ENCODE measurements around the gene FXR1.
A peak's percentile ranks its signal among the peaks of the same experiment; 100 is the strongest.
"Not testable (repeated sequence)": the region's sequence is repeated elsewhere in the genome, so short reads cannot be mapped to it uniquely, and the experiment has no call there.

Gene FXR1

GRCh38 chr3:180934638-180935037 lies 22.2 kb downstream of the FXR1 start:
- no peak for DNase-seq

DNA sequence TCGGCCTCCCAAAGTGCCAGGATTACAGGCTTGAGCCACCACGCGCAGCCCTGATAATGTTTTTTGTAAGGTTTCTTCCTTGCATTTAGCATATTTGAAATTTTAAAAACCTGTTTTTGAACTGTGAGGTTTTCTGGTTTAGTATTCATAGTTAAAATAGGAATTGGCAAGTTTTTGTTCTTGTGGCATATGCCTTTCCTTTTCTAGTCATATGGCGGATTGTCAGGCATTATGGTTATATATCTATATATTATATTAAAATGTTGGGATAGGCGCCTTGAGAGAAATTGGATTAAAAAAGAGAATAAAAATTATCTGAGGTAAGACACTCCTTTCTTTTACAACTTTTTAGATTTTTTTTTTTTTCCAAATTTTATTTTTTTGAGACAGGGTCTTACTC lies 28.4 kb downstream of the FXR1 start:
- DNase-seq, result no peak

DNA sequence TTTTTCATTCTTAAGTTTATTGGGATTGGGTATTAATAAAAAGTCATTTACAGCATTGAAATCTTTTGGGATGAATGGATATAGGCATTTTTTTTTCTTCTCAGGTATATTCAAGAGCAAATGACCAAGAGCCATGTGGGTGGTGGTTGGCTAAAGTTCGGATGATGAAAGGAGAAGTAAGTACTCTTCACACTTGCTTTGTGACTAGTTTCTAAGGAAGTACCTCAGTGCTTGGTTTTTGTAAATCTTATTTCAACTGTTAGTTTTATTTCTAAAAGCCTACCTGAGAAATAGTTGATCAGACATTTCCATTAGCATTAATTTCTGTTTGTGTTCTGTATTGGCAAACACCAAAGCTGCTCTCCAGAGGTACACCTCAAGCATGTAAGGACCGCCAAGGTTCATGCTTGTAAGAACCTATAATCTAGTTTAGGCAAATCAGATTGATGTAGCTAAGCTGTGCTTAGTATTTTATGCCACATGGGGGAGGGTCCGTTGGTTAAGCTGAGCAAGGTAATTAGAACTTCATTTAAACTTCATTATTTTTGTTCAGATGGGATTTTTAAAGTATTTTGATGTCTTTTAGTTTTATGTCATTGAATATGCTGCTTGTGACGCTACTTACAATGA lies 35.4 kb downstream of the FXR1 start:
- no peak for DNase-seq

DNA sequence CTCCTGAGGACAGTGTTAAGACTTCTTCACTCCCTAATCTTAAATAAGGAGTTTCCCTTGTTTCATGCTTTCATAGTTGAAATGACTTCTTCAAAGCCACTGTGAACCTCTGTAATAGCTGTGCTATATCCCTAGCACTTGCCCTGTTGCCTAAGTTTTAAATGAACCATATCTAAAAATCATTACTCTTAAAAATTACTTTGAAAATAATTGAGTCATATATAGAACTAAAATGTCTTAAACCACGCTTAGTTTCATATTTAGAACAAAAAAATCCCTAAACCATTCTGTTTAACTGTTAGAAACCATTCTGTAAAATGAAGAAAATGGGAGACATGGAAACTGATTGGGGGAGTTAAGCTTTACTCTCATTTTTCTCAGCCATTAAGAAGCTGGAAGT lies 47.2 kb downstream of the FXR1 start:
- no peak for DNase-seq

- no peak for DNase-seq
Observed at GRCh38 chr3:180961087-180961486, 48.6 kb downstream of the FXR1 start.

DNA sequence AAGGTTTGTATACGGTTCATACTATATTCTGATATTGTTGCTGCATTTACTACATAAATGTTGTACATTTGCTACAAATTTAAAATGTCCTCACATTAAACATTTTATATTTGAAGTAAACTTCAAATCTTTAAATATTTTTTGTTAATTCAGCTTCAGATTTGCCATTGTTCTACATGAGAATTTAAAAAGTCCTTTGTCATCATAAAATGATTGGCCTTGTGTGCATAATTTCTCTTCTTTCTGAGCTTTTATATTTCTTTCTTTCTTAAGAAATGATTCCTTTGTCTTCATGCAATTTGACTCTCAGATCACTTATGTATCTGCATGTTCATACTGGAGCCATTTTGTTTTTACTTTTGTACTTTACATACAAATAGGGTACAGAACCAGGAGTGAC lies 49.1 kb downstream of the FXR1 start:
- no peak for DNase-seq

DNA sequence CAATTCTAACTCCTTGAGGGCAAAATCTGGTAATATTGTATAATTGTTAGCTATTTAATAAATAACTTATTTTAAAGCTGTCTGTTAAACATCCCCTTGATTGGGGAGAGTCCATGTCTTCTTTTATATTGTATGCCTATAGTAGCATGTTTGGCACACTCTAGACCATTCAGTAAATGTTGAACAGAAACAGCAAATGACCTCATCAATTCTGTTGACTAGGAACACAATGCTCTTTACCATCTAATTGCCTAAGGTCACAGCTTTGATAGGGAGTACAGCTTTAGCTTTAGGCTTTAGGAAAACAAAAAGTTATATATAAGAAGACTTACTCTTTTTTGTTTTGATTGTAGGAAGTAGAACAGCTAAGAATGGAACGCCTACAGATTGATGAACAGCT lies 50.1 kb downstream of the FXR1 start:
- no peak for DNase-seq

GRCh38 chr3:180970931-180971330 lies 58.5 kb downstream of the FXR1 start:
- DNase-seq, result no peak

- no peak for DNase-seq
Observed at GRCh38 chr3:180973543-180973942, 61.1 kb downstream of the FXR1 start.

DNA sequence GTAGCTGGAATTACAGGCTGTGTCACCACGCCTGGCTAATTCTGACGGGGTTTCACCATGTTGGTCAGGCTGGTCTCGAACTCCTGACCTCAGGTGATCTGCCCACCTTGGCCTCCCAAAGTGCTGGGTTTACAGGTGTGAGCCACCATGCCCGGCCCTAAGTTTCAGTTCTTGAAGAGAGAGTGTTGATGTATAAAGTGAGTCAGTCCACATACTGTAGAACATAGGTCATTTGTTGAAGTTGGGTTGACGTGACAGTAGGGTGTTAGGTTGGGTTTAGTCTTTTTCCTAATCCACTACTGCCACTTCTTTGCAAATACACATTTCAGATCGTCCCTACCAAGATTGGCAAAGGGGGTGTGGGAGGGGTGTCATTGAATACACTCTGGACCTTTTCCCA lies 61.8 kb downstream of the FXR1 start:
- no peak for DNase-seq

- DNase-seq, result no peak
Observed at GRCh38 chr3:180977498-180977897, 65.0 kb downstream of the FXR1 start.

- no peak for DNase-seq
Observed at GRCh38 chr3:180979961-180980360, 67.5 kb downstream of the FXR1 start.

- DNase-seq, result no peak
Observed at GRCh38 chr3:180980611-180981010, 68.1 kb downstream of the FXR1 start.

DNA sequence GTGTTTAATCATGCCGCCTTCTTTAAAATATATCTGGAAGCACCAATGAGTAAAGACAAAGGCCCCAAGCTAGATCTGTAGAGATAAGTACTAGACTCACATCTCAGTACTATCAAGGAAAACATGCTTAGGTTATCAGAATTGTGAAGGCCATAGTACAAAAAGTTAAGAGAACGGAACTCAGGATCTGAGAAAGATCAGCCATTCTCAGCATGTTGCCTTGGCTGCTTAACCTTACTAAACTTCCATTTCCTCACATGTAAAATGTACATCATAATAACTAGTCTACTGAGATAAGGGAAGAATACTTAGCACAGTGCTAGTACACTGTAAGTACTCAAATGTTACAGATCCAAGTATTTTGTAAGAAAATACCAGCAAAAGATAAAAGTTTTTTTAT lies 69.4 kb downstream of the FXR1 start:
- no peak for DNase-seq

GRCh38 chr3:180983136-180983535 lies 70.7 kb downstream of the FXR1 start:
- no peak for DNase-seq

- DNase-seq, result not testable (repeated sequence)
Observed at GRCh38 chr3:180986366-180986765, 73.9 kb downstream of the FXR1 start.

GRCh38 chr3:180987344-180987743 lies 74.9 kb downstream of the FXR1 start:
- no peak for DNase-seq

DNA sequence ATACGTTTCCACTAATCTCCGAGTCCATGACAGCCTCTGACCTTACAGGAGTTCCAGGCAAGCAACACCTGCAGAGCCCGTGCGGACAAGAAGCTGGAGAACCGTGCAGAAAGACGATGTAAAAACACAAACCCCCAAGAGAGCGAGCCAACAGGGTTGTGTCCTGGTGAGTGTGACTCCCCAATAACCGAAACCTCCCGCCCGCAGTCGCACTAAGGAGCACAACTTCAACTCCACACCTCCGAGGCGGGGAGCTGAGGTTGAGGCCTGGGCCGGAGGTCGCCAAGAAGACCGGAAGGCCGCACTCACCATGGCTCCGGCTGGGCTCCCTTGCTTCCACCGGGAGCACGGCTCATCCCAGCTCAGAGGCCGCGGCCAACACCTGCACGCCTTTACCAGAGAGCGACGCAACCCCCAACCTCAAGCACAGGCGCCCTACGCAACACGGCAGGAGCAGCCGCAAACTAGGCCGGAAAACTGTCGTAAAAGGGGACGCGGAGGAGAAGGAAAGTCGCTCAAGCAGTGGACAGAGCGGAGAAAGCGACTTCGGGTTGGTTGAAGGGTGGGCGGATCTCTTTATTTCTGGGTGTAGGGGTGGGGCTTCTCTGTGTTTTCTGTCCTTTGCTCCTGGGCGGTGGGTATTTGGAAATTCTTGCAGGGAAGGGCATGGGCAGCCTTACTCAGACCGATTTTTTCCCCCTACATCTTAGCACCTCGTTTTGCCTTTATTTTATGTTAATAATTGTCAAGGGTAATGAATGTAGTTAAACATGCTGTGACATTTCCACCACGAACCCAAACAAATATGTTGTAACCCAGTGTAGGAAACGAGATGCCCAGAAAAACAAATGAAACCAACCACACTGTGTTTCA lies 77.1 kb downstream of the FXR1 start, which contains the start of gene DNAJC19:
TSS of gene DNAJC19 (minus strand) at position 446 of the 873 bp plus-strand sequence. CDS start at position 312, 134 bp downstream.
- DNase-seq, result peak; percentile 65 to 98 (median 90)

DNA sequence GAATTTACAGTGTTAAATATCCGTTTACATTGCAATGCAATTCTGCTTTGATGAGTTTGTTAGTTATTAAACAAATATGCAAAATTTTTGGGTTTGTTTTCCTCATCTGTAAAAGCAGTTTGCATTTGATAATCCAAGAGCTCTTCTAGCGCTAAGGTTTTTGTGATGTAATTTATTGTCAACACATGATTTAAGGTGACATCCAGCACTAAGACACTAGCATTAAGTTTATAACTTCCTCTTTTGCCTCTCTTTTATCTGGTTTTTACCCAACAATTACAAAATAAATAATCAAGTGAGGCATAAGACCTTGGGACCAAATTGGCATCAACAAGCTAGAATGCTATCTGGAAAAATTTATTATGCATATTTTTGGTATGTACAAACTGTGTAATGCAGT lies 78.0 kb downstream of the FXR1 start:
- no peak for DNase-seq

DNA sequence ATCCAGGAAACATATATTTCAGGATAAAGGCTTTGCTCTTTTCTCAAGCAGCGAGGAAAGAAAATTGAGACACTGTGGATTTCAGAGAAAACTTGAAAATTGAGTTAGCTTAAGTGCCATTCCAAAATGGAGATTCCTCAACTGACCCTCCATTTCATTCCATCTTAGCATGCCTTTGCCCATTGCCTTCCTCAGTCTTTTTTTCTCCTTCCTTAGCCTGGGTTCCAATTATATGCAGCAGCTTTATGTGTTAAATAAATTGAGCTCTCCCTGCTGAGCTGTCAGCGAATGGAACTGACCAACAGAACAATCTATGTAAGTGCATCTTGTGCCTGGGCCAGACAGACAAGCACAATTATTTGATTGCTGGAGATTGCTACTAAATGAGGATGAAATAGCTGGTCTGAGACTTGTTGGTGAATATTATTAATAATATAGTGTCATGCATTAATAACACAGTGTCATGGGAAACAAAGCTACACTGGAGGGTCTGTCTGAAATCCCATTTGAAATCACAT lies 84.0 kb downstream of the FXR1 start:
- no peak for DNase-seq

GRCh38 chr3:181002331-181002730 lies 89.9 kb downstream of the FXR1 start:
- not testable (repeated sequence) for DNase-seq

GRCh38 chr3:181003469-181003868 lies 91.0 kb downstream of the FXR1 start:
- DNase-seq, result not testable (repeated sequence)

DNA sequence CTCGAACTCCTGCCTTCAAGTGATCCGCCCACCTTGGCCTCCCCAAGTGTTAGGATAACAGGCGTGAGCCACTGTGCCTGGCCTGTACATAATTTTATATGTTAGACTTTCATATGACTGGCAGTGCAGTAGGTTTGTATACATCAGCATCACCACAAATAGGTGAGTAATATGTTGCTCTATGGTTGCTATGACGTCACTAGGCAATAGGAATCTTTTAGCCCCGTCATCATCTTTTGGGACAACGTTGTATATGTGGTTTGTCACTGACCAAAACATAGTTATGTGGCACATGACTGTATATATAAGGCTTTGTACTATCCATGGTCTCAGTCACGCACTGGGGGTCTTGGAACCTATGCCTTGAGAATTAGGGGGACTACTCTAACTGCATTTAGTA lies 94.1 kb downstream of the FXR1 start:
- no peak for DNase-seq

DNA sequence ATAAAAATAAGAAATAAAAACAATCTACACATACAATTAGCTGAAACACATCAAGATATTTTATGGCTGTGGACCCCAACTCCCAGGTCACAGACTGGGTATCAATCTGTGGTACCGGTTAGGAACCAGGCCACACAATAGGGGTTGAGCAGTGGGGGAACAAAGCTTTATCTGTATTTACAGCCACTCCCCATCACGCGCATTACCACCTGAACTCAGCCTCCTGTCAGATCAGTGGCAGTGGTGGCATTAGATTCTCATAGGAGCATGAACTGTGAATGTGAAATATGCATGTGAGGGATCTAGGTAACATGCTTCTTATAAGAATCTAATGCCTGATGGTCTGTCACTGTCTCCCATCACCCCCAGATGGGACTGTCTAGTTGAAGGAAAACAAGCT lies 94.8 kb downstream of the FXR1 start:
- no peak for DNase-seq
